Measurements from ENCODE around the gene DGKI.

The DGKI gene

GRCh38 chr7:137670222-137671064 is 176.3 kb downstream of the DGKI start:
- TF ChIP-seq, protein P1, sequence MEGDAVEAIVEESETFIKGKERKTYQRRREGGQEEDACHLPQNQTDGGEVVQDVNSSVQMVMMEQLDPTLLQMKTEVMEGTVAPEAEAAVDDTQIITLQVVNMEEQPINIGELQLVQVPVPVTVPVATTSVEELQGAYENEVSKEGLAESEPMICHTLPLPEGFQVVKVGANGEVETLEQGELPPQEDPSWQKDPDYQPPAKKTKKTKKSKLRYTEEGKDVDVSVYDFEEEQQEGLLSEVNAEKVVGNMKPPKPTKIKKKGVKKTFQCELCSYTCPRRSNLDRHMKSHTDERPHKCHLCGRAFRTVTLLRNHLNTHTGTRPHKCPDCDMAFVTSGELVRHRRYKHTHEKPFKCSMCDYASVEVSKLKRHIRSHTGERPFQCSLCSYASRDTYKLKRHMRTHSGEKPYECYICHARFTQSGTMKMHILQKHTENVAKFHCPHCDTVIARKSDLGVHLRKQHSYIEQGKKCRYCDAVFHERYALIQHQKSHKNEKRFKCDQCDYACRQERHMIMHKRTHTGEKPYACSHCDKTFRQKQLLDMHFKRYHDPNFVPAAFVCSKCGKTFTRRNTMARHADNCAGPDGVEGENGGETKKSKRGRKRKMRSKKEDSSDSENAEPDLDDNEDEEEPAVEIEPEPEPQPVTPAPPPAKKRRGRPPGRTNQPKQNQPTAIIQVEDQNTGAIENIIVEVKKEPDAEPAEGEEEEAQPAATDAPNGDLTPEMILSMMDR (IDR thresholded peaks at IDR 0.05; ENCODE audit: low read depth, low read length): no peak
- H3K4me3 ChIP-seq (ENCODE audit: low read depth, low read length): no peak overlapping the region

DNA sequence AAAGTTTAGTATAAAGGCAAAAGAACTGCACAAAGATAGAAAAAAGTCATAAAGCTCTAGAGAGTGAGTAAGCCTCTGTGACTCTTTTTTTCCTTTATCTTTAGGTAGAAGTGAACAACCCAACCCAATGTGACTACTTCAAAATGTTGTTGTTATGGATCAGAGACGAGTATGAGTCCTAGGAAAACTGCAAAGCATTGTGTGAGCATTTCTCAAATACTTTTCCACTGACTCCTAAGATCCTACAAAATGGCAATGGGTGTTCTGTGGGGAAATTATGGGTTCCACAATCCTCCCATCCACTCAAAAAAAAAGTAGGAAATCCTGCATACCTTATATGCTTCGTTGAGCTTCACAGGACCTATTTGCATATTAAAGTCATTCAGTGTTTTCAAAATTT is 177.1 kb downstream of the DGKI start:
- H3K4me3 ChIP-seq (ENCODE audit: low read depth, low read length): no peak overlapping the region
- TF ChIP-seq, protein P1 (IDR thresholded peaks at IDR 0.05; ENCODE audit: low read depth, low read length): no peak

- no peak overlapping the region for H3K4me3 ChIP-seq (ENCODE audit: low read depth, low read length)
- TF ChIP-seq, protein P1 (IDR thresholded peaks at IDR 0.05; ENCODE audit: low read depth, low read length): no peak
Observed at GRCh38 chr7:137668404-137668803, 178.4 kb downstream of the DGKI start.

GRCh38 chr7:137667633-137668387 is 179.0 kb downstream of the DGKI start:
- no peak overlapping the region for H3K4me3 ChIP-seq (ENCODE audit: low read depth, low read length)
- TF ChIP-seq, protein P1 (IDR thresholded peaks at IDR 0.05; ENCODE audit: low read depth, low read length): no peak

DNA sequence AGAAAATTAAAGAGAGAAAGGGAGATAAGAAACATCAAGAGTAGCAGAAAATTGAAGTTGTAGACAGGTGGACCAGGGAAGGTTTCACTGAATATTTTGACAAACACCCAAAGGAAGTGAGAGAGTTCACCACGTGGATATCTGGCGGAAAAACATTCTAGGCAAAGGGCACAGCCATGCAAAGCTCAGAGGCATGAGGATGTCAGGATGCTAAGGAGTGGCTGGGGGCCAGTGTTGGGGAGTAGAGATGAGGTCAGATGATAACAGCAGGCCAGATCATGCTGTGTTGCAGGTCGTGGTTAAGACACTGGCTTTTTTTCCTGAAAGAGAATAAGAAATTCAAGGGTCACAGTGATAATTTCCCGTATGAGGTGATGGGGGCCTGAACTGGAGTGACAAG is 181.9 kb downstream of the DGKI start:
- TF ChIP-seq, protein P1 (IDR thresholded peaks at IDR 0.05; ENCODE audit: low read depth, low read length): no peak
- H3K4me3 ChIP-seq (ENCODE audit: low read depth, low read length): no peak overlapping the region

DNA sequence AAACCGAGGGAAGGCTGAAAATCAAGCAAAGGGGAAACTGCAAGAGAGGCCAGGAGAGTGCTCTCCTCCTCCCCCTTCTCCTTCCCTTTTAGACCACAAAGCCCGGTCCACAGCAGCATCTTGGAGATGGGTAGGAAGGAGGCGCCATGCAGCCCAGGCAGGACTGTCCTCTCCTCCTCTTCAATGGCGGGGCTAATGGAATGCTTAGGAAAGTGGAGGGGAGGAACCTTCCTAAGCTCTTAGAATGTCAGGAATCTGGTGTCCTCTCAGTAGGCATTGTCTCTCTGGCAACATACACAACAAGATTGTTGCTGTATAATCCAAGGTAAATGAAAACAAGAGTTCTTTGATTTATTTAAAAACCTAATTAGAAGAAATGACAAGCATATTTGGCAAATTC is 185.1 kb downstream of the DGKI start:
- TF ChIP-seq, protein P1 (IDR thresholded peaks at IDR 0.05; ENCODE audit: low read depth, low read length): no peak
- no peak overlapping the region for H3K4me3 ChIP-seq (ENCODE audit: low read depth, low read length)
